ENCODE results near the gene OR5B17. TPM values are rescaled to one million over a fixed set of nuclear protein-coding genes. Genes with fewer than 3 reads are reported as not detected.

Gene OR5B17
- total and polyA plus RNA-seq, 4 donors = not detected

- no peak overlapping the region for H3K9ac ChIP-seq (ENCODE audit: low read depth in 1 of 2, low read length in 2 of 2)
- no peak overlapping the region for H3K27ac ChIP-seq (ENCODE audit: low read depth in 1 of 2, low read length in 2 of 2)
- no peaks in the 10 kb centered on the region for H3K27me3 ChIP-seq (ENCODE audit: control insufficient read depth in 4 of 4, insufficient read depth in 4 of 4, low read length in 3 of 4)
- TF ChIP-seq MAX (IDR thresholded peaks at IDR 0.05) (no peak), CTCF (IDR thresholded peaks at IDR 0.05; ENCODE audit: low read depth, low read length, missing input control) (no peak), HNF4A (conservative IDR thresholded peaks at IDR 0.05) (no peak), FOXA1 (IDR thresholded peaks at IDR 0.05) (no peak), YY1 (IDR thresholded peaks at IDR 0.05) (no peak), HNF4G (IDR thresholded peaks at IDR 0.05) (no peak), RAD21 (IDR thresholded peaks at IDR 0.05) (no peak), EGR1 (IDR thresholded peaks at IDR 0.05; ENCODE audit: low read depth in 2 of 2) (no peak), SP1 (IDR thresholded peaks at IDR 0.05) (no peak), ZBTB33 (IDR thresholded peaks at IDR 0.05) (no peak), FOXA2 (IDR thresholded peaks at IDR 0.05) (no peak), NR2F2 (IDR thresholded peaks at IDR 0.05) (no peak), REST (IDR thresholded peaks at IDR 0.05) (no peak), JUND (IDR thresholded peaks at IDR 0.05) (no peak), RXRA (IDR thresholded peaks at IDR 0.05) (no peak)
- H3K9me3 ChIP-seq (ENCODE audit: control insufficient read depth in 4 of 4, low read length in 3 of 4) = peaks cover 0 to 5% (median 3%) of the 10 kb centered on the region in 4 donors
- H3K4me1 ChIP-seq (ENCODE audit: control insufficient read depth in 4 of 4, insufficient read depth in 4 of 4, low read length in 3 of 4) = no peaks in the 10 kb centered on the region
- no peaks in the 10 kb centered on the region for H3K36me3 ChIP-seq (ENCODE audit: control insufficient read depth in 4 of 4, insufficient read depth in 3 of 4, low read depth in 1 of 4, low read length in 3 of 4)
- no peak overlapping the region for H3K4me3 ChIP-seq (ENCODE audit: low read depth in 1 of 3, low read length in 3 of 3)
- WGBS = 78% methylated on average over 18 of the region's 18 CpGs
- no peak for DNase-seq (ENCODE audit: low spot score)
These were observed 31.7 kb upstream of the OR5B17 start for GRCh38 chr11:58390551-58391063.

- no peaks in the 10 kb centered on the region for H3K9me3 ChIP-seq (ENCODE audit: control insufficient read depth in 4 of 4, low read length in 3 of 4)
- H3K27ac ChIP-seq (ENCODE audit: low read depth in 1 of 2, low read length in 2 of 2) = no peak overlapping the region
- no peaks in the 10 kb centered on the region for H3K27me3 ChIP-seq (ENCODE audit: control insufficient read depth in 4 of 4, insufficient read depth in 4 of 4, low read length in 3 of 4)
- 66% methylated on average over 3 of the region's 3 CpGs for WGBS
- H3K4me3 ChIP-seq (ENCODE audit: low read depth in 1 of 3, low read length in 3 of 3) = no peak overlapping the region
- no peaks in the 10 kb centered on the region for H3K4me1 ChIP-seq (ENCODE audit: control insufficient read depth in 4 of 4, insufficient read depth in 4 of 4, low read length in 3 of 4)
- no peaks in the 10 kb centered on the region for H3K36me3 ChIP-seq (ENCODE audit: control insufficient read depth in 4 of 4, insufficient read depth in 3 of 4, low read depth in 1 of 4, low read length in 3 of 4)
- no peak overlapping the region for H3K9ac ChIP-seq (ENCODE audit: low read depth in 1 of 2, low read length in 2 of 2)
- no peak for DNase-seq (ENCODE audit: low spot score)
- no peak for TF ChIP-seq REST (IDR thresholded peaks at IDR 0.05)
- TF ChIP-seq RAD21 (IDR thresholded peaks at IDR 0.05) = no peak
- TF ChIP-seq NR2F2 (IDR thresholded peaks at IDR 0.05) = no peak
- no peak for TF ChIP-seq SP1 (IDR thresholded peaks at IDR 0.05)
- no peak for TF ChIP-seq ZBTB33 (IDR thresholded peaks at IDR 0.05)
- TF ChIP-seq GABPA (IDR thresholded peaks at IDR 0.05 in 1 of 2, conservative IDR thresholded peaks at IDR 0.05 in 1 of 2) = no peak
- no peak for TF ChIP-seq YY1 (IDR thresholded peaks at IDR 0.05)
- no peak for TF ChIP-seq FOXA2 (IDR thresholded peaks at IDR 0.05)
- TF ChIP-seq RXRA (IDR thresholded peaks at IDR 0.05) = no peak
- no peak for TF ChIP-seq MAX (IDR thresholded peaks at IDR 0.05)
- TF ChIP-seq EGR1 (IDR thresholded peaks at IDR 0.05; ENCODE audit: low read depth in 2 of 2) = no peak
These were observed 4.1 kb downstream of the OR5B17 start for GRCh38 chr11:58354727-58355126.

Data from liver (tissue), 9 donors.